SK-N-SH (cell line): ENCODE measurements around the gene GPRIN3.

Experiments
- CTCF ChIP-seq: fragments of 200-600 bp; sonication (generic); IDR thresholded peaks from 2 replicates; pipeline ENCODE4 v1.6.1; 2017; ENCODE audit warnings: antibody characterized with exemption, mild to moderate bottlenecking, moderate library complexity
- ELF1 ChIP-seq: IDR thresholded peaks from 2 replicates; pipeline ENCODE4 v1.4.0; 2012
- EP300 ChIP-seq, 2 experiments: IDR thresholded peaks; 2 replicates each; pipeline versions ENCODE4 v1.4.0 to v1.6.1; 2012; ENCODE audit warnings: borderline replicate concordance in 1 of 2, low read depth in 1 of 2, low read length in 1 of 2
- FOXJ3 ChIP-seq: sonication (generic); formaldehyde crosslinking; IDR thresholded peaks from 2 replicates; pipeline ENCODE4 v1.5.1; 2020; ENCODE audit warnings: mild to moderate bottlenecking, missing genetic modification reagents
- GABPA ChIP-seq: IDR thresholded peaks from 2 replicates; pipeline ENCODE4 v1.4.0; 2012; ENCODE audit warnings: low read depth, mild to moderate bottlenecking
- NRF1 ChIP-seq: IDR thresholded peaks from 2 replicates; pipeline ENCODE4 v1.6.1; 2012; ENCODE audit warnings: low read depth, mild to moderate bottlenecking, low read length
- POLR2AphosphoS5 ChIP-seq: IDR thresholded peaks from 2 replicates; pipeline ENCODE4 v1.6.1; 2012; ENCODE audit warnings: low read depth, low read length
- RAD21 ChIP-seq: IDR thresholded peaks from 2 replicates; pipeline ENCODE4 v1.6.1; 2012; ENCODE audit warnings: mild to moderate bottlenecking, low read length
- RFX5 ChIP-seq: IDR thresholded peaks from 2 replicates; pipeline ENCODE4 v1.6.1; 2012; ENCODE audit warnings: mild to moderate bottlenecking, improper control_type of control experiment, low read length
- SIN3A ChIP-seq: IDR thresholded peaks from 2 replicates; pipeline ENCODE4 v1.6.1; 2012; ENCODE audit warnings: low read depth, mild to moderate bottlenecking, low read length, moderate library complexity, borderline replicate concordance
- TAF1 ChIP-seq: IDR thresholded peaks from 2 replicates; pipeline ENCODE4 v1.6.1; 2012; ENCODE audit warnings: low read depth, mild to moderate bottlenecking, low read length, moderate library complexity, borderline replicate concordance
- TF ChIP-seq, protein P1 (sequence below): IDR thresholded peaks from 2 replicates; pipeline ENCODE4 v1.6.1; 2012; ENCODE audit warnings: mild to moderate bottlenecking, low read depth, low read length, moderate library complexity
- TF ChIP-seq, protein P2 (sequence below): IDR thresholded peaks from 2 replicates; pipeline ENCODE4 v1.4.0; 2012; ENCODE audit warnings: low read depth

DNA sequence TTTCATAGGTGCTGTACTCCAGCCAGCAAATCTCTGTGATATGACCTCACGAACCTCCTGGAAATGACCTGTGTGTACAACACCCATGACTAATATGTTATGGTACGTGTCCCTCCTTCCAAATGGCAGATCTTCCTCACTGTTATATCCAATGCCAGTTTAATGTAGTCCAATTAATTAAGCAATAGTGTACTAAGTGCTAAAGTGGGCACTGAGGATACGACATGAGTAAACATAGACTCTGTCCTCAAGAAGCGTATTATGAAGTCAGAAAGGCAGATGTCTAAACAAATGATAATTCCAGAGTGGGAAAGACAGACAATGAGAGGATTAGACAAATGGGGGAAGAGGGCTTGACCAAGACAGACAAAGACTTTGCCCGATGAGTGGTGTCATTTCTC is 33.9 kb downstream of the GPRIN3 start:
- no peak for TF ChIP-seq ELF1
- TF ChIP-seq, protein P1, sequence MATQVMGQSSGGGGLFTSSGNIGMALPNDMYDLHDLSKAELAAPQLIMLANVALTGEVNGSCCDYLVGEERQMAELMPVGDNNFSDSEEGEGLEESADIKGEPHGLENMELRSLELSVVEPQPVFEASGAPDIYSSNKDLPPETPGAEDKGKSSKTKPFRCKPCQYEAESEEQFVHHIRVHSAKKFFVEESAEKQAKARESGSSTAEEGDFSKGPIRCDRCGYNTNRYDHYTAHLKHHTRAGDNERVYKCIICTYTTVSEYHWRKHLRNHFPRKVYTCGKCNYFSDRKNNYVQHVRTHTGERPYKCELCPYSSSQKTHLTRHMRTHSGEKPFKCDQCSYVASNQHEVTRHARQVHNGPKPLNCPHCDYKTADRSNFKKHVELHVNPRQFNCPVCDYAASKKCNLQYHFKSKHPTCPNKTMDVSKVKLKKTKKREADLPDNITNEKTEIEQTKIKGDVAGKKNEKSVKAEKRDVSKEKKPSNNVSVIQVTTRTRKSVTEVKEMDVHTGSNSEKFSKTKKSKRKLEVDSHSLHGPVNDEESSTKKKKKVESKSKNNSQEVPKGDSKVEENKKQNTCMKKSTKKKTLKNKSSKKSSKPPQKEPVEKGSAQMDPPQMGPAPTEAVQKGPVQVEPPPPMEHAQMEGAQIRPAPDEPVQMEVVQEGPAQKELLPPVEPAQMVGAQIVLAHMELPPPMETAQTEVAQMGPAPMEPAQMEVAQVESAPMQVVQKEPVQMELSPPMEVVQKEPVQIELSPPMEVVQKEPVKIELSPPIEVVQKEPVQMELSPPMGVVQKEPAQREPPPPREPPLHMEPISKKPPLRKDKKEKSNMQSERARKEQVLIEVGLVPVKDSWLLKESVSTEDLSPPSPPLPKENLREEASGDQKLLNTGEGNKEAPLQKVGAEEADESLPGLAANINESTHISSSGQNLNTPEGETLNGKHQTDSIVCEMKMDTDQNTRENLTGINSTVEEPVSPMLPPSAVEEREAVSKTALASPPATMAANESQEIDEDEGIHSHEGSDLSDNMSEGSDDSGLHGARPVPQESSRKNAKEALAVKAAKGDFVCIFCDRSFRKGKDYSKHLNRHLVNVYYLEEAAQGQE: no peak
- no peak for TF ChIP-seq RFX5
- no peak for TF ChIP-seq CTCF
- TF ChIP-seq RAD21: no peak
- no peak for TF ChIP-seq POLR2AphosphoS5
- TF ChIP-seq NRF1: no peak
- no peak for TF ChIP-seq TAF1
- TF ChIP-seq, protein P2, sequence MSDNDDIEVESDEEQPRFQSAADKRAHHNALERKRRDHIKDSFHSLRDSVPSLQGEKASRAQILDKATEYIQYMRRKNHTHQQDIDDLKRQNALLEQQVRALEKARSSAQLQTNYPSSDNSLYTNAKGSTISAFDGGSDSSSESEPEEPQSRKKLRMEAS: no peak
- TF ChIP-seq FOXJ3: no peak
- TF ChIP-seq SIN3A: no peak
- TF ChIP-seq GABPA: no peak
- TF ChIP-seq EP300 (IDR thresholded peaks at IDR 0.05; ENCODE audit: borderline replicate concordance in 1 of 2, low read depth in 1 of 2, low read length in 1 of 2): no peak
